Memory B cell (primary cell): ENCODE results near the gene CAPN7.

Experiments used
- ATAC-seq: fragments of 150-1000 bp; cut with Tn5 transposase; 2 replicates; pipeline ENCODE4 v1.10.0; 2021; ENCODE audit warnings: low read depth, mild to moderate bottlenecking, moderate library complexity
- DNase-seq, 2 donors: peaks; one replicate each; pipeline ENCODE4 v3.0.0; 2022; ENCODE audit warnings: low spot score in 2 of 2
- H3K27ac Mint-ChIP-seq: one replicate; pipeline ENCODE4 v1.8.0; 2022; ENCODE audit warnings: mild to moderate bottlenecking, moderate library complexity, mixed read lengths
- H3K27me3 Mint-ChIP-seq: one replicate; pipeline ENCODE4 v1.8.0; 2022; ENCODE audit warnings: mixed read lengths
- H3K36me3 Mint-ChIP-seq: one replicate; pipeline ENCODE4 v1.8.0; 2022; ENCODE audit warnings: mild to moderate bottlenecking, mixed read lengths
- H3K4me1 Mint-ChIP-seq: one replicate; pipeline ENCODE4 v1.8.0; 2022; ENCODE audit warnings: mixed read lengths
- H3K4me3 Mint-ChIP-seq: one replicate; pipeline ENCODE4 v1.8.0; 2022; ENCODE audit warnings: mild to moderate bottlenecking, moderate library complexity, mixed read lengths
- H3K9me3 Mint-ChIP-seq: one replicate; pipeline ENCODE4 v1.8.0; 2022; ENCODE audit warnings: mixed read lengths

CAPN7 gene

GRCh38 chr3:15280853-15281532, 74.9 kb downstream of the CAPN7 start:
- peaks cover 57% of the 10 kb centered on the region for H3K4me1 Mint-ChIP-seq
- no peaks in the 10 kb centered on the region for H3K27me3 Mint-ChIP-seq
- peaks cover 8% of the 10 kb centered on the region for H3K36me3 Mint-ChIP-seq
- no peak for DNase-seq
- H3K4me3 Mint-ChIP-seq: peak overlapping the region; percentile 1
- H3K27ac Mint-ChIP-seq: no peak overlapping the region
- ATAC-seq: no peak
- no peaks in the 10 kb centered on the region for H3K9me3 Mint-ChIP-seq

DNA sequence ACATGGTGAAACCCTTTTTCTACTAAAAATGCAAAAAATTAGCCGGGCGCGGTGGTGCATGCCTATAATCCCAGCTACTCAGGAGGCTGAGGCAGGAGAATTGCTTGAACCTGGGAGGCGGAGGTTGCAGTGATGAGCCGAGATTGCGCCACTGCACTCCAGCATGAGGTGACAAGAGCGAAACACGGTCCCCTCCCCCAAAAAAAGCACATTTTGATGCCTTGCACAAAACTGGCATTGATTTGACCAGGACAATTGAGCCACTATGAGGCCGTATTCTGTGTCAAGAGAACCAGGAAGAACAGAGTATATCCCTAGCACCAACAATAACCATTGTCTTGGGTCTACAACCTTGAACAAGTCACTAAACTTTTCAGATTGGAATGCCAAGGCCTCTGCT, 75.8 kb downstream of the CAPN7 start:
- ATAC-seq (no peak), DNase-seq (no peak)
- peaks cover 51% of the 10 kb centered on the region for H3K4me1 Mint-ChIP-seq
- peaks cover 8% of the 10 kb centered on the region for H3K36me3 Mint-ChIP-seq
- H3K27ac Mint-ChIP-seq: no peak overlapping the region
- no peaks in the 10 kb centered on the region for H3K9me3 Mint-ChIP-seq
- H3K4me3 Mint-ChIP-seq: no peak overlapping the region
- H3K27me3 Mint-ChIP-seq: no peaks in the 10 kb centered on the region

DNA sequence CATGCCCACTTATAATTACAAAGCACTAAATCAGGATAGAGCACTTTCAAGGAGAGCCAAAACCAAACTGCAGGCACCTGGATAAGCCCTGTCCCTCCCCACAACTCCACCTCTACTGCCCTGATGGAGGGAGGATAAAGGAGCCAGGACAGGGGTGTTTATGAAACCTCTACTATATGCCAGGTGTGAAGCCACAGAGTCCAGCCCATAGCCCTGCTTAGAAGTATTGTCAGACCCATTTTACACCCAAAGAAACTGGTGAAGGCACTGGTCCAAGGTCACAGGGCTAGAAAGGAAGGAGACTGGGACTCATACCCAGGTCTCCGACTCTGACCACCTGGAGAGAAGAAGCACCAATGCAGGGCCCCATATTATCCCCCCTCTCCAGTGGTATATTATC, 77.7 kb downstream of the CAPN7 start:
- ATAC-seq (no peak), DNase-seq (no peak)
- Mint-ChIP-seq H3K9me3 (no peaks in the 10 kb centered on the region), H3K36me3 (peaks cover 6% of the 10 kb centered on the region), H3K4me3 (peak overlapping the region; percentile 27), H3K27me3 (no peaks in the 10 kb centered on the region), H3K27ac (peak overlapping the region; percentile 43), H3K4me1 (peaks cover 45% of the 10 kb centered on the region)

DNA sequence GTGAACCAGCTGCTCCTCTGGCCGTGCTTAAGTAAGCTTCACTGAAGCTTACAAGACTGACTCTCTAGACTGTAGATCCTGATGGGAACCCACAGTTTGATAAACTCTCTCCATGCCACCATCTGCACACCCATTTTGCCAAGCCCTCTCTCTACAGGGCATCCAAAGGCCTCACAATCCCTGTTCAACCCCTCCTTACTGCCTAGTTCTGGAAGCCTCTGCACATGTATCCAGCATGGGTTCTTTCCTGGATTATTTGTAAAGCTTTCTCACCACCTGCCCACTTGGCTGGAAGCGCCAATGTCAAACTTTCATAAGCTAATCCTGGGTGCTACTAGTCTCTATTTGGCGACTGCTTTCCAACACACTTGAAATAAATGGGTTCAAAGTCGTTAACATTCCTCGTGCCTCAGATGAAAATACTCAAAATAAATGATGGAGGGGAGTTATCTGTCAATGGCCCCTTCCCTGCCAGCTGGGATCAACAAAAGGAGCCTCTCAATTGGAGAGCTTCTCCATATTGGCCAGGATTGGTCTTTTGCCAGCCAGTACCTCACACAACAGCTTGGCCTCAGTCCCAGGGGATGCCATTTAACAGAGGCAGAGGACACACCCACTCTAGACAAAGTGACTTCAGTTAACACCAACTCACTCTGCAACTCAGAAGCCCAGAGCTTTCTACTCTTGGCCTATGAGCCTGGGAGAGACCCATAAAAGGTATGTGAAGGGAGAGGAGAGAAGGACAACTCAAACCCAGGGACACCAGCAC, 78.3 kb downstream of the CAPN7 start:
- Mint-ChIP-seq H3K9me3 (no peaks in the 10 kb centered on the region), H3K27ac (peak overlapping the region; percentile 43), H3K4me1 (peaks cover 47% of the 10 kb centered on the region), H3K36me3 (peaks cover 8% of the 10 kb centered on the region), H3K27me3 (no peaks in the 10 kb centered on the region), H3K4me3 (peak overlapping the region; percentile 27)
- DNase-seq: no peak
- ATAC-seq: peak; percentile 66

- Mint-ChIP-seq H3K36me3 (peaks cover 10% of the 10 kb centered on the region), H3K9me3 (no peaks in the 10 kb centered on the region), H3K27ac (no peak overlapping the region), H3K4me3 (no peak overlapping the region), H3K27me3 (no peaks in the 10 kb centered on the region), H3K4me1 (peaks cover 40% of the 10 kb centered on the region)
- DNase-seq (no peak), ATAC-seq (no peak)
Measured at GRCh38 chr3:15286022-15286421, 80.0 kb downstream of the CAPN7 start.

- Mint-ChIP-seq H3K4me1 (peaks cover 49% of the 10 kb centered on the region), H3K36me3 (peaks cover 10% of the 10 kb centered on the region), H3K9me3 (no peaks in the 10 kb centered on the region), H3K27me3 (no peaks in the 10 kb centered on the region), H3K4me3 (no peak overlapping the region), H3K27ac (peak overlapping the region; percentile 55)
- ATAC-seq (no peak), DNase-seq (no peak)
Measured at GRCh38 chr3:15287565-15288330, 81.7 kb downstream of the CAPN7 start.

DNA sequence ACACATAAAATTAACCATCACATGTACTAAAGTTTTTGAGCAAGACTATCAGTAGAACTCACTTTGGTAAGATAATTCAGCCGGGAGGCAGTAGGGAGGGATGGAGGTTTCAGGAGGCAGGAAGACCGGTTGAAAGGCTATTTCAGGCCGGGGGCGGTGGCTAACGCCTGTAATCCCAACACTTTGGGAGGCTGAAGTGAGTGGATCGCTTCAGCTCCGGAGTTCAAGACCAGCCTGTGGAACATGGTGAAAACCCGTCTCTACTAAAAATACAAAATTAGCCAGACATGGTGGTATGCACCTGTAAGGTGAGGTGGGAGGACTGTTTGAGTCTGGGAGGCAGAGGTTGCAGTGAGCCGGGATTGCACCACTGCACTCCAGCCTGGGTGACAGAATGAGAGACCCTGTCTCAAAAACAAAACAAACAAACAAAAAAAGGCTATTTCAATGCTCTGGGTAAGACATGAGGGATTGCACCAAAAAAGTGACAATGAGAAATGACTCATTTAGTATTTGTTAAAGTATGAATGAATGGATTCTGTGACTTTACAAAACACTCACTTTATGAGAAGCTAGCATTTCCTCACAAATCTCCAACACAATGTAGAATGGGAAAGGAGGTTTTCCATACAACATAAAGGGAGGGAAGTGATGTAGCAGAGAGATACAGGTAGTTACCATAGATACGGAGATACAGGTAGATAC, 82.4 kb downstream of the CAPN7 start:
- H3K27ac Mint-ChIP-seq: peak overlapping the region; percentile 55
- H3K4me3 Mint-ChIP-seq: no peak overlapping the region
- H3K9me3 Mint-ChIP-seq: no peaks in the 10 kb centered on the region
- no peak for ATAC-seq
- DNase-seq: no peak
- peaks cover 10% of the 10 kb centered on the region for H3K36me3 Mint-ChIP-seq
- H3K4me1 Mint-ChIP-seq: peaks cover 52% of the 10 kb centered on the region
- H3K27me3 Mint-ChIP-seq: no peaks in the 10 kb centered on the region

DNA sequence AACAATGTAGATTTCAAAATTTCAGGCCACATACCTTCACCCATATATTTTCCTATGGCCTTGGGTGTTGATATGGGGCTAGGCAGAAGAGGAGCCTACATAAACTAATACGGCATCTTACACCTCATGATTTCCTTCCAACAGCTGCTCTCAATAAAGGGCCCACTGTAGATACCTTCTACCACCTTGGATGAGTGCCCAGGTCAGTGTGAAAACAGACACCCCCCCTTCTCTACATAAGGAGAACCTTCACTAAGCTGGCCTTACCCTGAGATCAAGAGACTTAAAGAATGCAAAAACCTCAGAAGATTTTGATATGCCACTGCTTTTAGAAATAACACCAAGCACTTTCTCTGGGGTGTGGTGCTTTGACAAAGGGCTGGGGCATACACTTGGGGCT, 83.6 kb downstream of the CAPN7 start:
- no peak for ATAC-seq
- Mint-ChIP-seq H3K36me3 (peaks cover 13% of the 10 kb centered on the region), H3K27me3 (no peaks in the 10 kb centered on the region), H3K4me3 (no peak overlapping the region), H3K9me3 (peaks cover 2% of the 10 kb centered on the region), H3K27ac (peak overlapping the region; percentile 70), H3K4me1 (peaks cover 46% of the 10 kb centered on the region)
- DNase-seq: no peak

DNA sequence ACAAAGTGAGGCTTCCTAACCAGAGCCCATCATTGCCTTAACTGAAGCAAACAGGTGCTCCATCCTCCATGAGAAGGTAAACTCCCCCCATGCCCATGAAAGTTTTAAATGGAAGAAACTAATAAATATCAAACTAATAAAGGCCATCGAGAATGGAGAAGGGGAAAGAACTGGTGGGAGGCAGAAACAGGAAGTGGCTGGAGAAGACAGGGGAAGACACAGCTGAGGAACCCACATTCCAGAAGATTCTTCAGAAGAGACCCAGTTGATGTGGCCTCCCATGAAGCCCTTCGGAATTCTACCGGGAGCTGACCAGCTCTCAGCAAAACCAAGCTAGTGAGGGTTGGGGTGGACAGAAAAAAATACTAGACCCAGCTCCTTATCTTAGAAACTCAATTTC, 84.7 kb downstream of the CAPN7 start:
- Mint-ChIP-seq H3K36me3 (peaks cover 13% of the 10 kb centered on the region), H3K27ac (peak overlapping the region; percentile 84), H3K27me3 (no peaks in the 10 kb centered on the region), H3K4me1 (peaks cover 52% of the 10 kb centered on the region), H3K9me3 (peaks cover 2% of the 10 kb centered on the region), H3K4me3 (peak overlapping the region; percentile 52)
- DNase-seq: no peak
- ATAC-seq: no peak

- DNase-seq: peak in 1 of 2 donors; percentile 56
- H3K36me3 Mint-ChIP-seq: peaks cover 13% of the 10 kb centered on the region
- peak overlapping the region; percentile 90 for H3K27ac Mint-ChIP-seq
- ATAC-seq: peak; percentile 88
- peak overlapping the region; percentile 63 for H3K4me3 Mint-ChIP-seq
- peaks cover 57% of the 10 kb centered on the region for H3K4me1 Mint-ChIP-seq
- H3K27me3 Mint-ChIP-seq: no peaks in the 10 kb centered on the region
- H3K9me3 Mint-ChIP-seq: peaks cover 2% of the 10 kb centered on the region
Measured at GRCh38 chr3:15291589-15292541, 85.8 kb downstream of the CAPN7 start.

GRCh38 chr3:15292765-15293522, 86.9 kb downstream of the CAPN7 start:
- ATAC-seq (no peak), DNase-seq (no peak)
- Mint-ChIP-seq H3K4me3 (no peak overlapping the region), H3K9me3 (peaks cover 2% of the 10 kb centered on the region), H3K36me3 (peaks cover 17% of the 10 kb centered on the region), H3K27me3 (no peaks in the 10 kb centered on the region), H3K27ac (peak overlapping the region; percentile 90), H3K4me1 (peaks cover 64% of the 10 kb centered on the region)

DNA sequence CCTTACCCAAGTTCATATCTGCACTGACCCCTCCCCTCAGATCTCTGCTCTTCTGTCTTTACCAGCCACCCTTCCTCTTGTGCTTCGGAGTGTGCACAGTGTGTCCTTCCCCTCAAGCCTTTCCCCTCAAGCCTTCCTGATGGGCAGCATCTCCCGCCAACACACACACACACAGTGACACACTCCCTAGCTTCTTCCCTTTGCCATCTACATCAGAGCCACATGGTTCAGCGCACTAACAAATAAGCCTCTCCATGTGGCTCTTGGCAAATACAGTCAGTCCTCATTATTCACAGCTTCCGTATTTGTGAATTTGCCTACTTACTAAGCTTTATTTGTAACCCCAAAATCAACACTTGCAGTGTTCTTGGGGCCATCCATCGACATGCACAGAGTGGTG, 88.9 kb downstream of the CAPN7 start:
- H3K27ac Mint-ChIP-seq: peak overlapping the region; percentile 89
- H3K9me3 Mint-ChIP-seq: peaks cover 2% of the 10 kb centered on the region
- H3K4me1 Mint-ChIP-seq: peaks cover 58% of the 10 kb centered on the region
- peaks cover 17% of the 10 kb centered on the region for H3K36me3 Mint-ChIP-seq
- DNase-seq (no peak), ATAC-seq (peak; percentile 43)
- peak overlapping the region; percentile 72 for H3K4me3 Mint-ChIP-seq
- H3K27me3 Mint-ChIP-seq: no peaks in the 10 kb centered on the region
